ENCODE results near the gene SUGP2. TPM values are rescaled to one million over a fixed set of nuclear protein-coding genes. Genes with fewer than 3 reads are reported as not detected.
"Not testable (repeated sequence)": the region's sequence is repeated elsewhere in the genome, so short reads cannot be mapped to it uniquely, and the experiment has no call there.

The SUGP2 gene
- total RNA-seq, 1 donor from 2014 or later, result 33.5 TPM

GRCh38 chr19:19031891-19032290, 1.4 kb downstream of the SUGP2 start:
- DNase-seq, result no peak

DNA sequence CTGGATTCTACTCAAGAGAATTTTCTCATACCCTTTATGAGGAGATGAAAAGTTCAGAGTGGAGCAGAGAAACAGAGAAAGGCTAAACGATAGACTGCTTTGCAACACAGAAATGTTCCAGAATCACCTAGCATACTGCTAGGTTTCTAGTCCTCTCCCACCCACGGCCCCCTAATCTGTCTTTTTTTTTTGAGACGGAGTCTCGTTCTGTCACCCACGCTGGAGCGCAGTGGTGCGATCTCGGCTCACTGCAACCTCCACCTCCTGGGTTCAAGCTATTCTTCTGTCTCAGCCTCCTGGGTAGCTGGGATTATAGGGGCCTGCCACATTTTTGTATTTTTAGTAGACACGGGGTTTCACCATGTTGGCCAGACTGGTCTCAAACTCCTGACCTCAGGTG, 4.8 kb downstream of the SUGP2 start:
- no peak for DNase-seq

GRCh38 chr19:19027228-19027627, 6.1 kb downstream of the SUGP2 start:
- no peak for DNase-seq

GRCh38 chr19:19026299-19026971, 6.9 kb downstream of the SUGP2 start:
- DNase-seq, result no peak

- no peak for DNase-seq
Observed at GRCh38 chr19:19025861-19026260, 7.5 kb downstream of the SUGP2 start.

- DNase-seq, result not testable (repeated sequence)
Observed at GRCh38 chr19:19023376-19023775, 9.9 kb downstream of the SUGP2 start.

GRCh38 chr19:19022380-19022961, 10.8 kb downstream of the SUGP2 start:
- no peak for DNase-seq

DNA sequence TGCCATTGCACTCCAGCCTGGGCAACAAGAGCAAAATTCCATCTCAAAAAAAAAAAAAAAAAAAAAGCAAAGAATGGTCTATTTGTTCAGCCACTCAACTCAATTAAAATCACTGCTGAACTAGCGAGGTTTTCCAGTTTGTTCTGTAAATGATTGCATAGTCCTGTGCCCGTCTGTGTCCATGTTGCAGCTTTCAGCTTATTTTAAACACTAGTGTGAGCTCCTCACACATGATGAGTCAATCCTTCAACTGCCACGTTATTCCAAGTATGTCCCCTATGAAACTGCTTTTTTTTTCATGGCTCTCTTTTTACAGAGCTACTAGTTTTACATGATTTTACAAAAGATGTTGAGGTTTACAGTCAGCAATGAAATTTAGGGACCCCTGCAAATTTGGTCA, 12.2 kb downstream of the SUGP2 start:
- DNase-seq, result no peak

DNA sequence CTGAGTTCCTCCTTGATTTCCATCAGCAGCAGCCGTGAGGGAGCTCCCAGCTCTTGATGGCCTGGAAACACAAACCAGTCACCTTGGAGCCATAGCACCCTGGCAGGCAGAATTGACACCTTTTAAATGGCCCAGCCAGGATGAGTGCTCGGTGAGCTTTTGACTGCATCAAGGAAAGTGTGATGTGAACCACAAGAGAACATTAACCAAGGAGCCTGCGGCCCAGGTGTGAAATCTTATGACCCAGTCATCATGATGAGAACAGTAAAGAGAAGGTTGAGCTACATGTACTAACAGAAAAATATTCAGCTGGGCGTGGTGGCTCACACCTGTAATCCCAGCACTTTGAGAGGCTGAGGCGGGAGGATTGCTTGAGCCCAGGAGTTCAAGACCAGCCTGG, 22.8 kb downstream of the SUGP2 start:
- no peak for DNase-seq

DNA sequence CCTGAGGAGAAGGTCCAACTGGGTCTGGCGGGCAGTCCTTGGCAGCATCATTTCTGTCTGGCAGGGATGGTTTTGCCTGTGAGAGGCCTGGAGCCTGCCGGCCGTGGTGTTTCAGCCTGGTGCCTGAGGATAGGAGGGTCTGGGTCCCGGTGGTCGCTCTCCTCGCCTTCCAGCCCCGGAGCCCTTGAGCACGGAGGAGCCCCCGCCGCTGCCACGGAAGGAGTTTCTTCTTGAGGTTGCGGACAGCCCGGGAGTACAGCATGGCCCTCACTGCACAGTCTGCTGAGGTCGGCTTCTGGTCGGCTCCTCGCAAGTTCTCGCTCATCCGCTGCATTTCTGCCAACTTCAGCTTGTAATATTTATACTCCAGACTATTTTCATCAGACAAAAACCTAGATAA, 23.4 kb downstream of the SUGP2 start:
- DNase-seq, result no peak

- DNase-seq, result no peak
Observed at GRCh38 chr19:19006213-19006612, 27.1 kb downstream of the SUGP2 start.

- DNase-seq, result no peak
Observed at GRCh38 chr19:19004144-19004543, 29.2 kb downstream of the SUGP2 start.

DNA sequence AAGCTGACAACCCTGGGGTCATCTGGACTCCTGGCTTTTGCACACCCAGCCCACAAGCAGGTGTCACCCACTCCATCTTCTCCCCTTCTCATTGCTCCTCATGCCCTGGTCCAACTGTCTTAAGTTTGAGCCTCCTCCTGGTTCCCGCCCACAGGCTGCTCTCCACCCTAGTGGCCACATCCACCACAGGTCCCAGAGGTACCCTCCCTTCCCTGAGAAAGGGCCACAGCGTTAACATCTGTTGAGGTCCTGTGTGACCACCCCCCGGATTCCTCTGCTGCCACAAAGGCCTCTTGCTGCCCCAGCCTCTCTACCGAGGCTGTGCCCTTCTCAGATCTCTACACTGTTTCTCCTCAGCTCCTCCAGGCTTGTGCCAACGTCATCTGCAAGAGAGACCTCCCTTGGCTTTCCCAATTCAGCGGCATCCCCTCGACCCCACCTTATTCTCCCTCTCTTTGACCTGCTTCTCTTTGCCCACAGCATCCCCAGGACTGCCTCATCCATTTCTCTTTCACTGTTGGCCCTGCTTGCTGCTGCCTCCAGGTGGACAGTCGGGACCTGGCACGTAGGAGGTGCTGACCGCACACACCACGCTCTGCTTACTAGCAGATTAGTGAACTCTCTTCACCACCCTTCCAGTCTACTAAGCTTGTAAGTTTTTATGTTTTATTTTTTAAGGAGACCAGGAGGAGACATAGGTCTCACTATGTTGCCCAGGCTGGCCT, 33.3 kb downstream of the SUGP2 start:
- no peak for DNase-seq

DNA sequence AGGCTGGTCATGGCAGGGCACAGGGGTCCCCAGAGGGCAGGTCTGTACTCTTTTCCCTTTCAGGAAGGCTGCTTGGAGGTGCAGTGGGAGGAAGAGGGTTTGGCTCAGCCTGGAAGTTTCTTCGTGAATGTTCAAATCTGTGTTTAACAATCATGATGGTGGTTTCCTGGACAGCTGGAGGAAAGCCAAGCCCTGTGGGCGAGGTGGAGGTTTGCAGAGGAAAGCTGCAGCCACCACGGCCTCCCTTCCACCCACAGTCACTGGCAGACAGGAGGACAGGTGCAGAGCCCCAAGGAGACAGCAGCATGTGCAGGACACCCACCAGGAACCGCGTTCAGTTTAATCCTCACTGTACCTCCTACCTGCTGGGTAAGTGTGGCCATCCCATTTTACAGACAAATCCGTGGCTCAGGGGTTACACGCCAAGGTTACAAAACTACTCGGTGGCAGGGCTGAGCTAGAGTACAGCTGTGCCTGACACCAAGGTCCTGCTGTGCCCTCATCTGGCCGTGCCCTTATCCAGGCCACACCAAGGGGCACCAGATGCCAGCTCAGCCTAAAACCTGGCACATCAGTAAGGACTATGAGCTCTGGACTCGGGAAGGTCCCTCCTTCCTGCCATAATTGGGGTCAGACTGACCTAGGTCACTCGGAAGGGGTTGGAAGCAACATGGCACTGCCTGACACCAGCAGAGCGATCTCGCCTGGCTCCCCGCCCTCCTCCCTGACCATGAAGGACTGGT, 34.1 kb downstream of the SUGP2 start:
- no peak for DNase-seq

DNA sequence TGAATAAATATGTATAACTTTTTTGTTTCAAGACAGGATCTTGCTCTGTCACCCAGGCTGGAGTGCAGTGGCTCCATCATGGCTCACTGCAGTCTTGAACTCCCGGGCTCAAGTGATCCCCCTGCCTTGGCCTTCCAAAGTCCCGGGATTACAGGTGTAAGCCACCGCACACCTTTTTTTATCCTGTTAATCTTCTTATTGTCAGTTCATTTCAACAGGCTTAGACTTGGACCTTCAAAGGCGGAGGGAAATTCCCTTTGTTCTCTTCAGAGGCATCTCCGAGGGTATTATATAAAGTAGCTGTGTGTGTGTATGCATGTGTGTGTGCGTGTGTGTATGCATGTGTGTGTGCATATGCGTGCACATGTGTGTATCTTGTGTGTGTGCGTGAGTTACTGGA, 35.0 kb downstream of the SUGP2 start:
- no peak for DNase-seq

DNA sequence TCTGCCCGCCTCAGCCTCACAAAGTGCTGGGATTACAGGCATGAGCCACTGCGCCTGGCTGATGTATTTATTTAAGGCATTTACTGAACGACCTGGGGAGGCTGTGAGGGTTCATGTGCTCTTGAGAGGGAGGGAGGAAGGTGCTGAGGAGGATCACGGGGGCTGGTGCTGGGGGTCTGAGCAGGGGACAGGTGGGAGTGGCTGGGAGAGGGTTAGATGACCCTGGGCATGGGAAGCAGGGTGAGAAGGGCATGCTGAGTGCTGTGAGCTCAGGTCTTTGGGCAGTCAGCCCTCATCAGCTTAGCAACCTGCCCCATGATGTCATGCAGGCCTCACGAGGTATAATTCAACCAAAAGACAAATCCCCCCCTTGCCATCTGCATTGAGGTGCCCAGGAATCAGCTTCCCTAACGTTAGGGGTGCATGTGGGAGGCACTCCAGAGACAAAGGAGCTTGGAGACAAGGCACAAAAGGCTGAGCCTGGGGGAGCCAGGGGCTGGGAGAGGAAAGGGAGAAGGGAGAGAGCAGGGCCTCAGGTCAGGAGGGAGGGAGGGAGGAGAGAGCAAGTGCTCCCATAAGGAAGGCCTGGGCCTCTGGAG, 36.4 kb downstream of the SUGP2 start:
- DNase-seq, result no peak

- DNase-seq, result no peak
Observed at GRCh38 chr19:18996351-18996750, 37.0 kb downstream of the SUGP2 start.

- no peak for DNase-seq
Observed at GRCh38 chr19:18995804-18996241, 37.5 kb downstream of the SUGP2 start.

DNA sequence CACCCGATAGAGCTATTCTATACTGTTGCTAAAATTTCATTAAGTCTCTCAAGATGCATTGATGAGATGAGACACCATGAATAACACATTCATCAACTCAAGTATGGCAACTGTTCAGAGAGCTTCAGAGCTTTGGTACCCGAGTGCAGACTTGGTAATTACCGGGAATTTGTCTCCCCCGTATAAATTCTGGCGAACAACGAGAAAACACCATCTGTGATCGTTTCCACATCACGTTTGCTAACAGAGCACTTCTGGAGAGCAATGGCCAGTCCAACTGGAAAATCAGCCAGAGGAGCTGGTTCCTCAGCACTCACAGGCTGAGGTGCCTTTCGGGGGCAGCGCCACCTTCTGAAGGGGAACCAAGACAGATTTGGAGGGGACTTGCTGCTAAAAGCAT, 40.2 kb downstream of the SUGP2 start:
- DNase-seq, result no peak

DNA sequence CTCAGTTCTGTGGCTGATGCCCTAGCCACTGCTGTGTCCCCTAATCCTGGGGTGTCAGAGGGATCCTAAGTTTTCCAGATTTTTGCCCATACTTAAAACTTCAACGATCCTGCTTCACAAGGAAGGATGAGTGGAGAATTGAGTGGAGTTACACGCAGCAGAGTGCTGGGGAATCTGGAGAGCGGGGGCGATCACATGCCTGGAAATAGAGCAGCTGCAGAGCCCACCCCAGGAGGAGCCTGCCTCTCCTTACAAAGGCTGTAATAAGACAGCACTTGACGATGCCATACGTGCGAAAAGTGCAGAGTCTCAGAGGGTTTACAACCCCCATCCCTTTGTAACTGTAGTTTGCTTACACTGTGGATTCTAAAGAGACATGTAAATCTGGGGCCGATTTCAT, 40.6 kb downstream of the SUGP2 start:
- no peak for DNase-seq

DNA sequence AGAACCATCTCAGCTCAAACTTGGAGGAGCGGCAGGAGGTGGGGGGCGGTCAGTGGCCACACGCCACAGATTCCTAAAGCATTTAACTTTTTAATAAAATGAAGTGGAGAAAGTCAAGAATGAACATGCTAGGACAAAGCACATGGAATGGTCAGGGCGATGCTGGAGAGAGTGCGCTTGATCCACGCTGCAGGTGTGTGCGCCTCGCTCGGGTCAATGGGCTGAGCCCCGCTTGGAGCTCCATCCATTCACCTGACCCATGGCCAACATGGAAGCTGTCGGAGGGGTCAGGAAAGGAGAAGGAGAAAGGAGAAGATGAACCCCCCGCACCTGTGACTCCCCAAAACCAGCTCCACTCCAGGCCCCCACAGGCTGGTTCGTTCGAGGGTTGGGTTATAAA, 41.8 kb downstream of the SUGP2 start:
- DNase-seq, result no peak

DNA sequence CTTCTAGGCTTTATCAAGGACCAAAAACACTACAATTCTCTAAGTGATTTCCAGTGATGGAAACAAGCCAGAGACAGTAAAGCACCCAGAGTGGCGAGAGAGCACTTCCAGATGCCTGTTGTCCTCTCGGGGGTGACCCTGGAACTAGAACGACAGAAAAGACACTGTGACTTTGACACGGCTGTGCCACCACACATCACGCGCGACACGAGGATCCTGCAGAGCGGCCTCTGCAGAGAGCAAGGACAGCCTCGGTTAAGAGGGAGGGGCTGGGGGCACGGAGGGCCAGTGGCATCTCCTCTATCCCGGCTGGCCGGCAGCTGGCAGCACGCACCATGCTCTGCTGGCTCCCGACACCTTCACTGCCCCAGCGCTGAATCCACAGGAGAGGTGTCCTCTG, 42.3 kb downstream of the SUGP2 start:
- no peak for DNase-seq

Data from skin of body (tissue), 2 donors.